HFFc6 (cell line): ENCODE measurements around the gene CELF4. TPM values are rescaled to one million over a fixed set of nuclear protein-coding genes. Genes with fewer than 3 reads are reported as not detected.

Experiments
- DNase-seq: peaks from one replicate; pipeline ENCODE4 v3.0.0-alpha.2; 2018
- H3K27ac Mint-ChIP-seq: 2 replicates; pipeline ENCODE4 v1.8.0; 2020; ENCODE audit warnings: mild to moderate bottlenecking, mixed read lengths
- H3K27me3 Mint-ChIP-seq: 2 replicates; pipeline ENCODE4 v1.8.0; 2021; ENCODE audit warnings: mild to moderate bottlenecking, moderate library complexity, mixed read lengths; ENCODE audit not compliant: insufficient read depth
- H3K36me3 Mint-ChIP-seq: 2 replicates; pipeline ENCODE4 v1.8.0; 2021; ENCODE audit warnings: low read depth, mixed read lengths
- H3K4me1 Mint-ChIP-seq: 2 replicates; pipeline ENCODE4 v1.8.0; 2020; ENCODE audit warnings: low read depth, mixed read lengths
- H3K4me3 Mint-ChIP-seq: 2 replicates; pipeline ENCODE4 v1.8.0; 2020; ENCODE audit warnings: mild to moderate bottlenecking, moderate library complexity, mixed read lengths
- H3K9me3 Mint-ChIP-seq: 2 replicates; pipeline ENCODE4 v1.8.0; 2020; ENCODE audit warnings: mild to moderate bottlenecking, mixed read lengths
- CTCF ChIP-seq: fragments of 200-600 bp; sonication (generic); IDR thresholded peaks from 2 replicates; pipeline ENCODE4 v1.5.0; 2021; ENCODE audit warnings: antibody characterized with exemption, mild to moderate bottlenecking
- total RNA-seq, 6 experiments: library from RNA; stranded (reverse); fragmentation: NEBNext Ultra II Directional; extraction: Animal tissue kit (Norgen Biotek cat#: 25700); gene quantifications; 2 replicates in 1 of 6; 3 replicates in 5 of 6; pipeline ENCODE4 v1.2.3, GENCODE V29; 2021

The CELF4 gene
- total RNA-seq, 6 experiments from 2014 or later, result not detected

GRCh38 chr18:37489998-37490397 lies 75.6 kb downstream of the CELF4 start:
- no peaks in the 10 kb centered on the region for H3K9me3 Mint-ChIP-seq
- no peak overlapping the region for H3K4me3 Mint-ChIP-seq
- DNase-seq, result no peak
- no peaks in the 10 kb centered on the region for H3K36me3 Mint-ChIP-seq
- H3K27ac Mint-ChIP-seq, result no peak overlapping the region
- TF ChIP-seq CTCF, result no peak
- no peaks in the 10 kb centered on the region for H3K4me1 Mint-ChIP-seq
- H3K27me3 Mint-ChIP-seq, result peaks cover 58% of the 10 kb centered on the region

GRCh38 chr18:37489011-37489410 lies 76.6 kb downstream of the CELF4 start:
- H3K9me3 Mint-ChIP-seq, result no peaks in the 10 kb centered on the region
- no peak overlapping the region for H3K4me3 Mint-ChIP-seq
- H3K27me3 Mint-ChIP-seq, result peaks cover 61% of the 10 kb centered on the region
- no peaks in the 10 kb centered on the region for H3K4me1 Mint-ChIP-seq
- no peak for TF ChIP-seq CTCF
- DNase-seq, result no peak
- no peaks in the 10 kb centered on the region for H3K36me3 Mint-ChIP-seq
- H3K27ac Mint-ChIP-seq, result no peak overlapping the region

DNA sequence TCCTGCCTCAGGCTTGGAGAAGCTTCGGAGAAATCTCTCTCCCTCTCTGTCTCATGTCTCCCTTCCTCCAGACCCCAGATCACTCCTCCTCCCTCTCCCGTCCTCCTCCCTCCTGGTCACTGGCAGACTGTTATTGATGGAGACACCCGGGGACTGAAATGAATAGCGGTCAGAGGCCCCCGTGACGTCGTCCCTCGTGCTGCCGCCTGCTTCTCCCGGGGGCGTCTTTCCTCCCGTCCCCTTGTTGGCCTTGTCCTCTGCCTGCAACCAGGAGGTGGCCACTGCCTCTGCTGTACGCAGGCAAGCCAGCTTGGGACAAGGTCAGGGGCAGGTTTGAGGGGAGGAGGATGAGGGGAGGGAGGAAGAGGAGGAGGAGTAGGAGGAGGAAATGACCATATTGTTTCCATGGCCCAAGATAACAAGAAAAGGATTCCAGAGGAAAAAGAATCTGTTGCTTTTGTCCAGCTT lies 78.2 kb downstream of the CELF4 start:
- Mint-ChIP-seq H3K27ac (no peak overlapping the region), H3K36me3 (no peaks in the 10 kb centered on the region), H3K4me3 (no peak overlapping the region), H3K27me3 (peaks cover 55% of the 10 kb centered on the region), H3K4me1 (no peaks in the 10 kb centered on the region), H3K9me3 (no peaks in the 10 kb centered on the region)
- DNase-seq, result no peak
- no peak for TF ChIP-seq CTCF

- no peak for DNase-seq
- Mint-ChIP-seq H3K4me1 (no peaks in the 10 kb centered on the region), H3K36me3 (no peaks in the 10 kb centered on the region), H3K27ac (no peak overlapping the region), H3K9me3 (no peaks in the 10 kb centered on the region), H3K4me3 (no peak overlapping the region), H3K27me3 (peaks cover 51% of the 10 kb centered on the region)
- no peak for TF ChIP-seq CTCF
These were observed 78.8 kb downstream of the CELF4 start for GRCh38 chr18:37486848-37487247.

DNA sequence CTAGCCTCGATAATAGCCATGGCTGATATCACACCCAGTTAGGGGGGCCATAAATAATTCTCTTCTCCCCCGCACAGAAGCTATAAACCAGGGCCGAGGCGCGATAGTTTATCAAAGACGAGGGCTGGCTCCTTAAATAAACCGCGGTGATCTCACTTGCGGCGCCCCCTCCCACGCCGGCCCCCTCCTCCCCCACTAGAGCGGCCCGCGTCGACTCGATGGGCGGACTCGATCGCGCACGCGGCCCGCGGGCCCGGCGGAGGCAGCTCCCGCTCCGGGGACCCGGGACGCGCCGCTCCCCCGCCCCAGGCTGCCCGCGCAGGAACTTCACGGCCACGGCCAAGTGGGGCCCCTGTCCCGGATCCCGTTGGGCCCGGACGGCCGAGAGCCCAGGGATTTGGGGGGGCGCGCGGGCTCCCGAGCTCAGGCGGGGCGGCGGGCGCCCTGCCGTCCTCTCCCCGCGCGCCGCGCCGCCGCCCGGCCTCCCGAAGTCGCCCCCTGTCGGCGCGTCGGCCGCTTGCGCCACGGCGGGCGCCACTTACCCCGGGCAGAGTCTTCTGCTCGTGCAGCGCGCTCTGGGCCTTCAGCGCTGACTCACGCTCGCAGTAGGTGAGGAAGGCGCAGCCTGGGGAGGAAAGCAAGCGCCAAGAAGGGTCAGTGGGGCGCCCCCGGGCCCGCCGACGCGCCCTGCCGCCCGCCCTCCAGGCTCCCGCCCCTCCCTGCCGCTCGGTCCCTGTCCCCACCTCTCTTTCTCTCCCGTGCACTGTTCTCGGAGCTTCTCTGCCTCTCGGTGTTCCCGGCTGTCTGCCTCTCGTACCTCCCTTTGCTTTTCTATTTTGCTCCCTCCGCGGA lies 80.4 kb downstream of the CELF4 start:
- Mint-ChIP-seq H3K4me1 (no peaks in the 10 kb centered on the region), H3K27ac (no peak overlapping the region), H3K36me3 (no peaks in the 10 kb centered on the region), H3K9me3 (no peaks in the 10 kb centered on the region), H3K4me3 (no peak overlapping the region), H3K27me3 (peaks cover 55% of the 10 kb centered on the region)
- peak; percentile 36; the same call in 1 of the 2 replicates for TF ChIP-seq CTCF
- no peak for DNase-seq
